Lung (tissue), 12 donors: ENCODE measurements around the gene LRGUK. TPM values are rescaled to one million over a fixed set of nuclear protein-coding genes. Genes with fewer than 3 reads are reported as not detected.

Experiments
- ATAC-seq: fragments of 200-7000 bp; cut with Tn5 transposase; one replicate; pipeline ENCODE4 v1.9.1; 2020; ENCODE audit warnings: moderate number of reproducible peaks; ENCODE audit not compliant: insufficient read depth, low FRiP score
- DNase-seq, 3 donors: peaks; one replicate each; pipeline ENCODE4 v3.0.0-alpha.2; 2013 to 2017
- H3K27ac ChIP-seq, 2 donors: one replicate each; pipeline ENCODE4 v1.5.1; 2013; ENCODE audit warnings: mild to moderate bottlenecking in 2 of 2, moderate library complexity in 2 of 2, control low read depth in 1 of 2, inconsistent platforms in 1 of 2, low read depth in 1 of 2, low read length in 1 of 2
- H3K27me3 ChIP-seq, 3 donors: one replicate each; pipeline ENCODE4 v1.5.1; 2013; ENCODE audit warnings: low read length in 2 of 3; ENCODE audit not compliant: control insufficient read depth in 3 of 3, insufficient read depth in 3 of 3
- H3K36me3 ChIP-seq, 4 donors: one replicate each; pipeline ENCODE4 v1.5.1; 2013; ENCODE audit warnings: low read length in 4 of 4, mild to moderate bottlenecking in 1 of 4, moderate library complexity in 1 of 4; ENCODE audit not compliant: control insufficient read depth in 4 of 4, insufficient read depth in 4 of 4
- H3K4me1 ChIP-seq, 5 donors: one replicate each; pipeline ENCODE4 v1.5.1; 2013; ENCODE audit warnings: low read length in 5 of 5, mild to moderate bottlenecking in 2 of 5, moderate library complexity in 1 of 5; ENCODE audit not compliant: control insufficient read depth in 5 of 5, insufficient read depth in 5 of 5
- H3K4me3 ChIP-seq: one replicate; pipeline ENCODE4 v1.5.1; 2013; ENCODE audit warnings: mild to moderate bottlenecking, control low read depth, moderate library complexity
- H3K9ac ChIP-seq, 2 donors: one replicate each; pipeline ENCODE4 v1.5.1; 2013; ENCODE audit warnings: low read length in 2 of 2, control low read depth in 1 of 2; ENCODE audit not compliant: insufficient read depth in 1 of 2
- H3K9me3 ChIP-seq, 4 donors: one replicate each; pipeline ENCODE4 v1.5.1; 2013; ENCODE audit warnings: low read length in 3 of 4, mild to moderate bottlenecking in 1 of 4, moderate library complexity in 1 of 4; ENCODE audit not compliant: control insufficient read depth in 4 of 4, insufficient read depth in 3 of 4
- CTCF ChIP-seq: IDR thresholded peaks from 2 replicates; pipeline ENCODE4 v1.5.1; 2012; ENCODE audit warnings: mild to moderate bottlenecking; ENCODE audit errors: control extremely low read depth, extremely low read depth
- WGBS, 2 donors: extraction: QIAGEN DNeasy Blood & Tissue Kit; methylation state at CpG; one replicate each; pipeline ENCODE4 v1.1.7; 2013; 5-methylcytosine and 5-hydroxymethylcytosine counted together
- polyA plus RNA-seq, 2 donors: library from polyadenylated mRNA; stranded (reverse); fragments of 200-250 nt; gene quantifications; one replicate each; pipeline ENCODE4 v1.2.1, GENCODE V29; 2013
- total RNA-seq, 2 donors: library from RNA; depleted of rRNA in 1 of 2; stranded (reverse); fragments of >200 nt in 1 of 2; gene quantifications; one replicate each; pipeline ENCODE4 v1.2.1, GENCODE V29; 2014 to 2021
- donor health status: control.
- donor health status: control.
- donor health status: Bipolar disorder and iron deficiency.
- donor health status: healthy.
- donor health status: DM: yes; HTN: yes; CAD: no.

Gene LRGUK
- total and polyA plus RNA-seq, 4 donors = 0.55 to 10.4 (median 2.5) TPM

DNA sequence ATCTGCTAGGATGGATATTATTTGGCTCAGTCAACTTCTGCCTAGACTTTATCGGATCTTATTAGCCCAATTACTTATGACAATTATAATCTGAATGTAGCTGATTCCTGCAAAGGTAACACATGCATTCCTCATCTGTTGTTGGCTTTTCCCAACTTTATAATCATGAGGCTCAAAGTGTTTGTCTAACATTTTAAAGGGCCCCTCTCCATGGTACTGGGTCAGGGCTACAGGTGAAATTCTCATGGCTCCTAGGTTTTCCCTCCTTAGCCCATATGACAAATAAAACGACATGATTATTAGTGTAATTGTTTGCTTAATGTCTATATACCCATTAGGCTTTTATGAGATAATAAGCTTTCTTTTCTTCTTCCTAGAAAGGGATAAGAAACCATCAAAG is 4.2 kb upstream of the LRGUK start:
- Histone ChIP-seq H3K27me3 (no peaks in the 10 kb centered on the region), H3K27ac (no peak overlapping the region), H3K4me3 (no peak overlapping the region), H3K36me3 (no peaks in the 10 kb centered on the region), H3K9me3 (no peaks in the 10 kb centered on the region), H3K4me1 (peaks cover 0 to 12% (median 0%) of the 10 kb centered on the region in 5 donors), H3K9ac (no peak overlapping the region)
- 70 to 81% methylated on average over 2 of the region's 2 CpGs for WGBS, 2 donors
- ATAC-seq = no peak
- DNase-seq = no peak
- no peak for TF ChIP-seq CTCF

DNA sequence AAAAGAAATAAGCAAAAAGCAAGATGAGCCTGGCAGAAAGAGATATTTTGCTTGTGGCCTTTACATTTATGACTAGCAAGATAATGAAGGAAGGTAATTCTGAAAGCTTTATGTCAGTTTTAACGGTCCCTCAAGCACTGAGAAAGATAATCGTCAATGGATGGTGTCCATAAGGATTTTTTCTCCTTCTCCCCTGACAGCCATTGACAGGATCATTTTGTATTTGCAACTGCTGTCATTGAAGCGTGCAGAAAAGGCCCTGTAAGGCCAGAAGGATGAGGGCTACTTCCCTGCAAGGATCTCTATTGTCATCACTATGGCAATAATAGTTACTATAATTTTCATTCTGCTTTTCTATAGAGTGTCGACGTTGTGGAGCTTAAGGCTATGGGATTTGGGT is 994 bp upstream of the LRGUK start:
- Histone ChIP-seq H3K4me1 (peaks cover 0 to 12% (median 0%) of the 10 kb centered on the region in 5 donors), H3K36me3 (no peaks in the 10 kb centered on the region), H3K4me3 (no peak overlapping the region), H3K27ac (no peak overlapping the region), H3K9ac (no peak overlapping the region), H3K9me3 (no peaks in the 10 kb centered on the region), H3K27me3 (no peaks in the 10 kb centered on the region)
- ATAC-seq (no peak), DNase-seq (no peak)
- WGBS, 2 donors = 89 to 92% methylated on average over 5 of the region's 5 CpGs
- TF ChIP-seq CTCF = no peak

GRCh38 chr7:134126596-134126965 is 559 bp upstream of the LRGUK start:
- H3K27me3 ChIP-seq = no peaks in the 10 kb centered on the region
- no peak overlapping the region for H3K9ac ChIP-seq
- WGBS, 2 donors = 21 to 24% methylated on average over 6 of the region's 6 CpGs
- no peaks in the 10 kb centered on the region for H3K36me3 ChIP-seq
- ATAC-seq = no peak
- H3K9me3 ChIP-seq = no peaks in the 10 kb centered on the region
- H3K4me1 ChIP-seq = peaks cover 0 to 12% (median 0%) of the 10 kb centered on the region in 5 donors
- H3K27ac ChIP-seq = no peak overlapping the region
- DNase-seq = no peak
- no peak for TF ChIP-seq CTCF
- no peak overlapping the region for H3K4me3 ChIP-seq

GRCh38 chr7:134128829-134129228 is 1.7 kb downstream of the LRGUK start:
- DNase-seq (no peak), ATAC-seq (no peak)
- WGBS, 2 donors = 81% methylated on average over 5 of the region's 5 CpGs
- Histone ChIP-seq H3K9me3 (no peaks in the 10 kb centered on the region), H3K27ac (no peak overlapping the region), H3K4me1 (peaks cover 0 to 12% (median 0%) of the 10 kb centered on the region in 5 donors), H3K36me3 (no peaks in the 10 kb centered on the region), H3K9ac (no peak overlapping the region), H3K27me3 (peaks cover 0 to 4% (median 0%) of the 10 kb centered on the region in 3 donors), H3K4me3 (no peak overlapping the region)
- no peak for TF ChIP-seq CTCF
